ENCODE data around the gene BROX.
"Not testable (repeated sequence)": the region's sequence is repeated elsewhere in the genome, so short reads cannot be mapped to it uniquely, and the experiment has no call there.

BROX gene

DNA sequence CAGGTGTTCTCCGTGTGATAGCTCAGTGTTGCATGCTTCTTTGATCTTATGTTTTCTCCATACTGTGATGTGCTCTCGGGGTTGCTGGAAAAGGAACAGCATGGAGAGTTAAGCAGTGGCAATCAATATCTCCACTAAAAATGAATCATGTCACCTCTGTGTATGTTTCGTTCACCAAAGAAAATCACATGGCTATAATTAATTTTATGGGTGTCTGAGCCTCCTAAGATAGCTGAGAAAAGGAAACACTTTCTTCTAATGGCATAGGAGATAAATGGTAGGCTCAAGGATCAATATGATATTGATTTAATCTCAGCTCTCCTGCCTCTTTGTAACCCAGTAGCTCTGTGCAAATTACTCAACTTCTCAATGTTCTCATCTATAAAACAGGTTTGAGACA, 38.9 kb downstream of the BROX start:
- Histone ChIP-seq H3K9me3 (ENCODE audit: control insufficient read depth in 2 of 2, low read length in 2 of 2) (no peaks in the 10 kb centered on the region), H3K27ac (ENCODE audit: low read length) (no peak overlapping the region), H3K4me1 (ENCODE audit: control insufficient read depth, insufficient read depth, low read length) (no peaks in the 10 kb centered on the region), H3K9ac (ENCODE audit: low read length in 2 of 2) (no peak overlapping the region), H3K4me3 (ENCODE audit: low read length in 2 of 2) (no peak overlapping the region), H3K36me3 (ENCODE audit: control insufficient read depth in 2 of 2, insufficient read depth in 2 of 2, low read length in 2 of 2) (no peaks in the 10 kb centered on the region), H3K27me3 (ENCODE audit: control insufficient read depth in 1 of 2, insufficient read depth in 2 of 2, low read length in 2 of 2) (no peaks in the 10 kb centered on the region)

DNA sequence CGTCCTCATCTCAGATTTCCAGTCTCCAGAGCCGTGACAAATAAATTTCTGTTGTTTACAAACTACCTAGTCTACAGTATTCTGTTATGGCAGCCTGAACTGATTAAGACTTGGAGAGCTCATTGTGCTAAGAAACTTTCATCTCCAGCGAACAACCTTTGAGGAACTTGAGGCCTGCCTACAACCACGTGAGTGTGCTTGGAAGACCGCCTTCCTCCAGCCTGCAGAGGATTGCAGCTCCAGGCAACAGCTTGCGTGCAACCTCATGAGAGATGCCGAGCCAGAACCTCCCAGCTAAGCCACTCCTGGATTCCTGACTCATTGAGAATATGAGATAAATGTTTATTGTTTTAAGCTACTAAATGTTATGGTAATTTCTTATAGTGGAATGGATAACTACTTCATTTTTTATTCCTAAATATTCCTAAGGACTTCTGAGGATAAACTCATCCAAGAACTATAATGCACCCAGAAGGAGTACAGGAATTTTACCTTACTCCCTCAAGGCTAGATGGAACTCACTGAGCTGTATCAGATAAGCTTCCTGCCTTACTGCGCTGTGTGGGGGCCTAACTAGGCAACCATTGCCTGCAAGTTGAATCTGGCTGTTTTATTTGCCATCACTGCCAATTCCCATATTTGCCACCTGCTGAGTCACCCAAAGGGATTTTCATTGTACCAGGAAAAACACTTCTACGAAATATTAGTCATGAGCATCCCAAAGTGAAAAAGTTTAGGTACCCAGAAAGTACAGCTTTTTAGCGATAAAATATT, 42.2 kb downstream of the BROX start:
- no peak overlapping the region for H3K4me3 ChIP-seq (ENCODE audit: low read length in 2 of 2)
- no peaks in the 10 kb centered on the region for H3K27me3 ChIP-seq (ENCODE audit: control insufficient read depth in 1 of 2, insufficient read depth in 2 of 2, low read length in 2 of 2)
- peaks cover 10% of the 10 kb centered on the region for H3K4me1 ChIP-seq (ENCODE audit: control insufficient read depth, insufficient read depth, low read length)
- peak overlapping the region; percentile 53 for H3K27ac ChIP-seq (ENCODE audit: low read length)
- no peak overlapping the region for H3K9ac ChIP-seq (ENCODE audit: low read length in 2 of 2)
- H3K36me3 ChIP-seq (ENCODE audit: control insufficient read depth in 2 of 2, insufficient read depth in 2 of 2, low read length in 2 of 2) = no peaks in the 10 kb centered on the region
- no peaks in the 10 kb centered on the region for H3K9me3 ChIP-seq (ENCODE audit: control insufficient read depth in 2 of 2, low read length in 2 of 2)

DNA sequence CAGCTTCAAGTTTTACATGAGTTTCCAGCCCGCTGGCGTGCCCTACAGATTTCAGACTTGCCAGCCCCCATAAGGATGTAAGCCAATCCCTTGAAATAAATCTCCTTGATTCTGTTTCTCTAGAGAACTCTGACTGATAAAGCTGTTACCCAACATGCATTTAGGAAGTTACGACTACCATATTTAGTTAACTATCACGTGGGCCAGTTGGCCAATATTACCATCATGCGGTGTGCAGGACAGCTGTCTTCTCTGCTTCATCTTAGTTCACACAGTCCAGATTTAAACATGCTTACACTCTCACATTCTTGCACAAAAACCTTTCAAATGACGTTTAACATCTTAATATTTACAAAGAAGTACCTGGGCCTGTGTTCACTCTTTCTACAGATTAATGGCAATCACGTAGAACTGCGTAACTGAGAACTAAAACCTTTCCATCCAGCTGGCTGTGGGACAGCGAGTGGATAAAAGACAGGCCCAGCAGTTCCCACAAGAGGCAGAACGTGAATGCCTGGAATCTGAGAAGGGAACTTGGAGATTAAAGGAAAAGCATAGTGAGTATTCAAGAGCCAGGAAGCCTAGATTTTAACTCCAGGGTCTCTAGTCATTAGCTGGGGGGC, 45.4 kb downstream of the BROX start:
- H3K9ac ChIP-seq (ENCODE audit: low read length in 2 of 2) = peak overlapping the region; percentile 64 to 73
- H3K27ac ChIP-seq (ENCODE audit: low read length) = peak overlapping the region; percentile 91
- H3K36me3 ChIP-seq (ENCODE audit: control insufficient read depth in 2 of 2, insufficient read depth in 2 of 2, low read length in 2 of 2) = no peaks in the 10 kb centered on the region
- peaks cover 10% of the 10 kb centered on the region for H3K4me1 ChIP-seq (ENCODE audit: control insufficient read depth, insufficient read depth, low read length)
- no peaks in the 10 kb centered on the region for H3K9me3 ChIP-seq (ENCODE audit: control insufficient read depth in 2 of 2, low read length in 2 of 2)
- peak overlapping the region in 1 of 2 donors; percentile 17 for H3K4me3 ChIP-seq (ENCODE audit: low read length in 2 of 2)
- H3K27me3 ChIP-seq (ENCODE audit: control insufficient read depth in 1 of 2, insufficient read depth in 2 of 2, low read length in 2 of 2) = no peaks in the 10 kb centered on the region

DNA sequence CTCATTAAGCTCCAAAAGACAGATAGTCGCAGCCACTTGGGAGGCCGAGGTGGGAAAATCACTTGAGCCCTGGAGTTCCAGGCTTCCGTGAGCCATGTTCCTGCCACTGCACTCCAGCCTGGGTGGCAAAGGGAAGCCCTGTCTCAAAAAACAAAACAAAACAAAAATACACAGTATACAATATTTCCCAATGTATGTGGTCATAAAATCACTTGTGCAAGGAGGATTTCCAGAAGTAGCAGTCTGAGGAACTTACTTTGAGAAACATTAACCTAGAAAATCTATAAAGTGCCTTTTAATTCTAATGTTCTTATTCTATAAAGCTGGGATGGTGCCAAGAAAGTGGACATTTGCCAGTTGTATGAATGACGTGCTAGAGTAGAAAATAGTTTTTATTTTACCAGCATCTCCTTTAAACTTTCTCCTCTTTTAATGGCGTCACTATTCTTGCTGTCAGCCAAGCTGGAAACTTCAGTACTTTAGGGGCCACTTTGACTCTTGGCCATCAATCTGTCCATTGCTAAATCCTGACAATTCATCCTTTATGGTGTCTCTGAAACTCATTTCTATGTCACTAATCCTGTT, 47.2 kb downstream of the BROX start:
- H3K4me1 ChIP-seq (ENCODE audit: control insufficient read depth, insufficient read depth, low read length) = peaks cover 10% of the 10 kb centered on the region

DNA sequence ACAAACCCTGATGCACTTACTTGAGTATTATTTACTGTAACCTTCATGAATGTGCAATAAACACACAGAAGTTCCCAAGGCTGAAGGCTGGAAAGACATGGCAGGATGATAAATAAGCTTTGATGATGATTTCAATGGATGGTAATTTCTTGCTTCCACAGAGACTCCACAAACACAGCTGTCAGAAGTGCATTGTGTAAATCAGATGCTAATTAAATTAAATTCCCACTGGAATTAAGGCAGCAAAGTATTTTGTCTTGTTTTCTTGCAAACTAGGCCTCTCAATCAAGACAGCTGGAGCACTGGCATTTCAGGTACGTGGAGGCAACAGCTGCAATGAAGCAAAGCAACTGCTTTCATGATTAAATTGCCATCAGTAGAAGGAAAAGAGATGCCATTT, 48.7 kb downstream of the BROX start:
- H3K9me3 ChIP-seq (ENCODE audit: control insufficient read depth in 2 of 2, low read length in 2 of 2) = no peaks in the 10 kb centered on the region
- peaks cover 10% of the 10 kb centered on the region for H3K4me1 ChIP-seq (ENCODE audit: control insufficient read depth, insufficient read depth, low read length)
- no peaks in the 10 kb centered on the region for H3K27me3 ChIP-seq (ENCODE audit: control insufficient read depth in 1 of 2, insufficient read depth in 2 of 2, low read length in 2 of 2)
- no peaks in the 10 kb centered on the region for H3K36me3 ChIP-seq (ENCODE audit: control insufficient read depth in 2 of 2, insufficient read depth in 2 of 2, low read length in 2 of 2)
- H3K9ac ChIP-seq (ENCODE audit: low read length in 2 of 2) = no peak overlapping the region
- H3K27ac ChIP-seq (ENCODE audit: low read length) = no peak overlapping the region
- H3K4me3 ChIP-seq (ENCODE audit: low read length in 2 of 2) = no peak overlapping the region

More for the DNA sequence above, 47.2 kb downstream of the BROX start:
- Histone ChIP-seq H3K4me3 (ENCODE audit: low read length in 2 of 2) (no peak overlapping the region), H3K9ac (ENCODE audit: low read length in 2 of 2) (no peak overlapping the region), H3K27ac (ENCODE audit: low read length) (no peak overlapping the region), H3K36me3 (ENCODE audit: control insufficient read depth in 2 of 2, insufficient read depth in 2 of 2, low read length in 2 of 2) (no peaks in the 10 kb centered on the region), H3K9me3 (ENCODE audit: control insufficient read depth in 2 of 2, low read length in 2 of 2) (no peaks in the 10 kb centered on the region), H3K27me3 (ENCODE audit: control insufficient read depth in 1 of 2, insufficient read depth in 2 of 2, low read length in 2 of 2) (no peaks in the 10 kb centered on the region)

DNA sequence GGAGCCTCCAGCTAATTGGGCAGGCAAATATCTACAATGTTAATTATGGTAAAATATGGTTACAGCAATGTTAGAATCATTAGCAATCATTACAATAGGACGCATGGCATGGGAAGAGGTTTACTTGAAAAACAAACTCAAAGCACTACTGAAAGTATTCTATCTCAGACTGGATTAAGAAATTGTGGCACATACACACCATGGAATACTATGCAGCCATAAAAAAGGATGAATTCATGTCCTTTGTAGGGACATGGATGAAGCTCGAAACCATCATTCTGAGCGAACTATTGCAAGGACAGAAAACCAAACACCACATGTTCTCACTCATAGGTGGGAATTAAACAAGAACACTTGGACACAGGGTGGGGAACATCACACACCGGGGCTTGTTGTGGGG, 49.8 kb downstream of the BROX start:
- H3K36me3 ChIP-seq (ENCODE audit: control insufficient read depth in 2 of 2, insufficient read depth in 2 of 2, low read length in 2 of 2); H3K27ac ChIP-seq (ENCODE audit: low read length); H3K4me1 ChIP-seq (ENCODE audit: control insufficient read depth, insufficient read depth, low read length); H3K27me3 ChIP-seq (ENCODE audit: control insufficient read depth in 1 of 2, insufficient read depth in 2 of 2, low read length in 2 of 2); H3K4me3 ChIP-seq (ENCODE audit: low read length in 2 of 2); H3K9me3 ChIP-seq (ENCODE audit: control insufficient read depth in 2 of 2, low read length in 2 of 2); H3K9ac ChIP-seq (ENCODE audit: low read length in 2 of 2): not testable (repeated sequence)

DNA sequence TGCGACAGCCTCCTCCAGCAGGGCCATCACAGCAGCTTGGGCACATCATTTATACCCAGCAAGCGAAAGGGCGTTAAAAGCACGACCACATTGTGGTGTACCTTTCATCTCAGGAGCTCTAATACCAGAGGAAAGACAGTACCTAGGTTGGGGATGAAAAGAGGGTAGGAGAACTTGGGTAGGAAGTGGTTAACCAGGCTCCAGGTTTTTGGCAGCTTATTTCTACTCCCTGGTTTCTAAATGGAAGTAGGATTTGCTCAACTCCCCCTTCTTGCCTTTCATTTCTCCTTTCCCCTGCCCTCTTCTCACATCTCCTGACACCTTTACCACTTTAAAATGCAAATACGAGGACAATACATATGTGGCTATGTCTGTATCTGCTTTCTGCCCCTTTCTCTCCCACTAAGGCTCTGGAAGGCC, 54.8 kb downstream of the BROX start:
- H3K36me3 ChIP-seq (ENCODE audit: control insufficient read depth in 2 of 2, insufficient read depth in 2 of 2, low read length in 2 of 2) = no peaks in the 10 kb centered on the region
- H3K27ac ChIP-seq (ENCODE audit: low read length) = no peak overlapping the region
- peaks cover 3 to 5% of the 10 kb centered on the region in 2 donors for H3K9me3 ChIP-seq (ENCODE audit: control insufficient read depth in 2 of 2, low read length in 2 of 2)
- H3K4me3 ChIP-seq (ENCODE audit: low read length in 2 of 2) = no peak overlapping the region
- no peak overlapping the region for H3K9ac ChIP-seq (ENCODE audit: low read length in 2 of 2)
- H3K4me1 ChIP-seq (ENCODE audit: control insufficient read depth, insufficient read depth, low read length) = no peaks in the 10 kb centered on the region
- H3K27me3 ChIP-seq (ENCODE audit: control insufficient read depth in 1 of 2, insufficient read depth in 2 of 2, low read length in 2 of 2) = no peaks in the 10 kb centered on the region

DNA sequence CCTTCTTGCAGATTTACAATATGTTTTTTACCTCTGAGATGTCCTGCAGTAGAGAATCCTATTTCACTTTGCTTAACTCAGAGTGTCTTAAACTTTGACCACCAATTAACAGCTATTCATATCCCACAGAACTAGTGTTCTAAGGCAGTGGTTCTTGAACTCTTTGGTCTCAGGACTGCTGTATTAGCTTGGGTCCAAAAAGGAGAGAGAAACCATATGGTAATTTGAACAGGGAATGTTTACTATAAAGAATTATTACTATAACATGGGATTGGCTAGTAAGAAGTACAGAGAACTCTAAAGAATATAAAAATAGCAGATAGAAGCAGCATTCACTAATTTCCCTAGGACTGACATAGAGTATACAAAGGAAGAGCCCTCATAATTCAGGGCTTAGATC, 56.2 kb downstream of the BROX start:
- Histone ChIP-seq H3K4me1 (ENCODE audit: control insufficient read depth, insufficient read depth, low read length) (no peaks in the 10 kb centered on the region), H3K27me3 (ENCODE audit: control insufficient read depth in 1 of 2, insufficient read depth in 2 of 2, low read length in 2 of 2) (no peaks in the 10 kb centered on the region), H3K4me3 (ENCODE audit: low read length in 2 of 2) (no peak overlapping the region), H3K27ac (ENCODE audit: low read length) (no peak overlapping the region), H3K9me3 (ENCODE audit: control insufficient read depth in 2 of 2, low read length in 2 of 2) (peaks cover 3 to 5% of the 10 kb centered on the region in 2 donors), H3K36me3 (ENCODE audit: control insufficient read depth in 2 of 2, insufficient read depth in 2 of 2, low read length in 2 of 2) (no peaks in the 10 kb centered on the region), H3K9ac (ENCODE audit: low read length in 2 of 2) (no peak overlapping the region)

DNA sequence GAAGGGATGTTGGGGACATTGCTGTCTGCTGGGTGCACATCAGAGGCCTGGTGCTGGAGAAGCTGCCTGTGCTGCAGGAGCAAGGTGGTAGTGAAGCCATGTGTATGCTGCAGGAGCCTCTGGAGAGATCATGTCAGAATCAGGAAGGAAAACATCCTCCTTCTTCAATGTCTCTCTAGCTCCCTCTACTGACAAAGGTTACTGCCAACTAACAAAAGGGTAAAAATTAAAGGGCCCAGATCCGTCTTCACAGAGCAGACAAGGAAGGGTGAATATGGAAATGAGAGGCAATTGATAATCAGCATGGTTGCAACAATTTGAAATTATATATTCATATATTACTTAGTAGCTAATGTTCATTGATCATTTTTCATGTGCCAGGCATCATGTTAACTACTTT, 56.8 kb downstream of the BROX start:
- H3K27ac ChIP-seq (ENCODE audit: low read length) = no peak overlapping the region
- no peaks in the 10 kb centered on the region for H3K36me3 ChIP-seq (ENCODE audit: control insufficient read depth in 2 of 2, insufficient read depth in 2 of 2, low read length in 2 of 2)
- H3K9me3 ChIP-seq (ENCODE audit: control insufficient read depth in 2 of 2, low read length in 2 of 2) = peaks cover 3 to 5% of the 10 kb centered on the region in 2 donors
- H3K9ac ChIP-seq (ENCODE audit: low read length in 2 of 2) = no peak overlapping the region
- H3K27me3 ChIP-seq (ENCODE audit: control insufficient read depth in 1 of 2, insufficient read depth in 2 of 2, low read length in 2 of 2) = no peaks in the 10 kb centered on the region
- no peak overlapping the region for H3K4me3 ChIP-seq (ENCODE audit: low read length in 2 of 2)
- H3K4me1 ChIP-seq (ENCODE audit: control insufficient read depth, insufficient read depth, low read length) = no peaks in the 10 kb centered on the region

DNA sequence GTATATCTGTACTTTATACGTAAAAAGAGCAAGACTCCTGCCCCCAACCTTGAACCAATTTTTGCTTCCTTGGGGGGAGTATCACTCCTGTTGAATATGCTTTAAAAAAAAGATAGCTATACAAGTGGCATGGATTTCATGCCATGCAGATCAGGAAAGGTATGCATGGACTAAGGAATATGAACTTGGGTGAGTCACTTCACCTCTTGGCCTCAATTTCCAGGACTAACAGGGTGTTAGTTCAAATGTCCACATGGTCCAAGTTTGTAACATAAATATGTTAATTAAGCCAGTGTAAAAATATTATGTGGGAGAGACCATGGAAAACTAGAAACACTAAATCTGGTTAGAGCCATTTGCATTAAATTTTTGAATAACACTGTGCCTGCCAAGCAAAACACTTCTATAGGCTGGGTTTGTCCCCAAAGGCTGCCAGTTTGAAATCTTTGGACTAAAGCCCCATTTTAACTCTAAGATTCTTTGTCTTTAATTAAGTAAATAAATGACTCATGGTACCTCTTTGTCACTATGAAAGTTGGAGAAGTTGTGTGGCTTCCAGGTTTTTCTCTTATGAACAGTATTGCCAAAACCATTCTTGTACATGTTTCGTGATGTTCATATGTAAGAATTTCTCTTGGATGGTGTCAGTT, 57.7 kb downstream of the BROX start:
- Histone ChIP-seq H3K27me3 (ENCODE audit: control insufficient read depth in 1 of 2, insufficient read depth in 2 of 2, low read length in 2 of 2) (no peaks in the 10 kb centered on the region), H3K4me3 (ENCODE audit: low read length in 2 of 2) (no peak overlapping the region), H3K9ac (ENCODE audit: low read length in 2 of 2) (no peak overlapping the region), H3K4me1 (ENCODE audit: control insufficient read depth, insufficient read depth, low read length) (no peaks in the 10 kb centered on the region), H3K9me3 (ENCODE audit: control insufficient read depth in 2 of 2, low read length in 2 of 2) (peaks cover 3 to 5% of the 10 kb centered on the region in 2 donors), H3K36me3 (ENCODE audit: control insufficient read depth in 2 of 2, insufficient read depth in 2 of 2, low read length in 2 of 2) (no peaks in the 10 kb centered on the region), H3K27ac (ENCODE audit: low read length) (no peak overlapping the region)
